ENCODE results near the gene PLA2G12B. TPM values are rescaled to one million over a fixed set of nuclear protein-coding genes. Genes with fewer than 3 reads are reported as not detected.

PLA2G12B gene
- not detected in 2 replicates for total RNA-seq

DNA sequence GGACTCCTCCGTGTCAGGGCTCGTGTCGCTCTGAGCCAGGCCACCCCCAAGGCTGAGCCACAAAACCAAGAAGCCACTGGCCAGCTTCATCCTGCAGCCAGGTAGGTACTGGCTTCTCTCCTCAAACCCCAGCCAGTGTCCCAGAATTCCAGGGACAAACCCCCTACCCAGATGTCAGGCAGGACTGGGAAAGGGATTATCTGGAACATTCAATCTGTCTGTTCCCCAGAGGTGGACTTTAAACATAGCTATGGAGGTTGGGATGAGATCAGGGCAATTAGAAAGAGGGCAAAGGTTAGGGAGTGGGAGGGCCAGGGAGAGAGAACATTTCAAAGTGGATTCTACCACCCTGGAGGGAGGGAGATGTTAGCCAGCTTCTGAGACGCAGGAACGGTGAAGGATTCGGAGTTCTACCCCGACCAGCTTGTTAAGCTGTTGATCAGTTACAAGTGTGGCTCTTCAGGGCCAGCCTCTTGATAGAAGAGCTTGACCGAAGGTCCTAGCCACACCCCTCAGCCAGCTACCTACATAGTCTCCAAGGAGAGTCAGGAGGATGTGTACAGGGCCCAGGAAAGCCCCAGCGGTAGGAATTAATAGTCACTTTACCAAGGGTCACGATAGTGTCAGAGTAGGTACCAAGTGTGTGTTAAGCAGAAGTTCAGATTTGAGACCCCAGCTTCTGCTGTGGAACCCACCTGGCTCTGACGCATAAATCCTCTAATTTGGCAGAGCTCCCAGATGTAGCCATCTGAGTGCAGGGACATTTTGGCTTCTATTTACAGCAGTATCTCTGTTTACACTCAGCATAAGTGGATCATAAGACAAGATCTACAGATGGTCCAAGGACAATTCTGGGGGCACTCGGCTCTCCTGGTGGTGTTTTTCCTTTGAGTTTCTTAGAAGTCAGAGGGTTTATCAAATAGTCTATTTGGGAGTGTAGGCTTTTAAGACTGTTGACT is at the start of gene PLA2G12B:
PLA2G12B (minus strand) TSS at position 211 of the 959 bp plus-strand sequence; CDS start at position 90, 121 bp downstream.

DNA sequence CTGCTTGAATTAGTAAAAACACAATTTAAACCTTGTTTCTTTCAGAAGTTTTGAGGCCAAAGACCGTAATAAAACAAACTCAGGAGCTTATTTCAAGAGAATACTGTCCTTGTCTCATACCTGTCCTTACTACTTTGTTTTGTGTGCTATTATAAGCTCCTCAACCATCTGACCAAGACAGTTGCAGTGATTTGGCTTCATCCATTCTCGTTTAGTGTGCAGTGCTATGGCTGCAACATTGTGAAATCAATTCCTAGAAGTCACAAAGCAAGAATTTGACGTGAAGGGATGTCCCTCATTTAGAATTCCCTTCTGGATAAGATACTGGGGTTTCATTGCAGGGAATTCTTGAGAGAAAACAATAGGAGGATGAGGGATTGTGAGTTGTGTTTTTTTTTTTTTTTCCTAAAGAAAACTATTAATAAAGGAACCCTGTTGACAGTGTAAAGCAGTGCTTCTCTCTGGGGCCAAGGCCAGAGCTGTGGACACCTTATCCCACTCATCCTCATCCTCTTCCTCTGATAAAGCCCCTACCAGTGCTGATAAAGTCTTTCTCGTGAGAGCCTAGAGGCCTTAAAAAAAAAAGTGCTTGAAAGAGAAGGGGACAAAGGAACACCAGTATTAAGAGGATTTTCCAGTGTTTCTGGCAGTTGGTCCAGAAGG is 61.3 kb downstream of the PLA2G12B start, which contains the start of gene OIT3:
OIT3 (plus strand) TSS at position 604 of the 663 bp plus-strand sequence. CDS start 60 bp downstream, outside the sequence.

Other genes with a start within 250 kb of the PLA2G12B start
- 0.32 TPM in 1 of 2 replicates, not detected in the other for gene OIT3, start 61.1 kb downstream of the PLA2G12B start, total RNA-seq
- gene P4HA1, start 142.1 kb upstream of the PLA2G12B start, total RNA-seq, result 181 and 217 TPM in 2 replicates
- 0.97 and 1.6 TPM in 2 replicates for gene NUDT13, start 155.6 kb upstream of the PLA2G12B start, total RNA-seq
- gene ECD, start 213.2 kb upstream of the PLA2G12B start, total RNA-seq, result 30.6 and 32.1 TPM in 2 replicates
- gene FAM149B1, start 213.3 kb upstream of the PLA2G12B start, total RNA-seq, result 29.9 and 38.3 TPM in 2 replicates

Measured in hair follicle dermal papilla cell (primary cell).